Motor neuron (in vitro differentiated cells): Measurements from ENCODE around the gene UNC79. TPM values are rescaled to one million over a fixed set of nuclear protein-coding genes. Genes with fewer than 3 reads are reported as not detected.

ENCODE experiments used
- ATAC-seq, 8 experiments: fragments of 200-7000 bp; cut with Tn5 transposase; replicated peaks in 6 of 8; 2 replicates each; pipeline ENCODE4 v1.8.0; 2021; ENCODE audit warnings: mild to moderate bottlenecking in 8 of 8, moderate library complexity in 8 of 8
- H3K27ac ChIP-seq, 2 donors: fragments of 250-450 bp; sonication (Bioruptor Pico); 2 replicates each; pipeline ENCODE4 v1.9.0; 2021; ENCODE audit warnings: antibody characterized with exemption in 2 of 2, mild to moderate bottlenecking in 2 of 2, moderate library complexity in 1 of 2
- H3K4me1 ChIP-seq, 2 donors: fragments of 250-450 bp; sonication (Bioruptor Pico); replicated peaks in 1 of 2; 2 replicates each; pipeline ENCODE4 v1.6.1; 2021; ENCODE audit warnings: antibody characterized with exemption in 2 of 2, mild to moderate bottlenecking in 2 of 2, moderate library complexity in 1 of 2
- H3K4me3 ChIP-seq, 5 donors: fragments of 250-450 bp; sonication (Bioruptor Pico); 2 replicates each; pipeline ENCODE4 v1.9.0; 2021; ENCODE audit warnings: antibody characterized with exemption in 5 of 5, mild to moderate bottlenecking in 5 of 5, moderate library complexity in 4 of 5
- WGBS, 10 experiments: fragments of 450-650 bp; shearing (Covaris generic); methylation state at CpG; one replicate each; pipeline ENCODE4 v1.0.0; 2022; 5-methylcytosine and 5-hydroxymethylcytosine counted together
- in situ Hi-C, 9 experiments: fragments of 400-800 bp; cut with MboI; loops; one replicate each; pipeline ENCODE4 v1.15.0; 2021; ENCODE audit warnings: low sequenced_read_pairs in 9 of 9, low pct_unique_long_range_greater_than_20kb in 2 of 9; ENCODE audit not compliant: unreplicated experiment in 9 of 9
- total RNA-seq, 8 experiments: library from RNA; unstranded; fragments of 300-600 nt; gene quantifications; 2 replicates each; pipeline versions ENCODE4 v1.2.3 to v1.2.4, GENCODE V29; 2022

Gene UNC79
- total RNA-seq, 8 experiments from 2014 or later = 0.31 to 16.8 (median 7.2) TPM

- H3K4me1 ChIP-seq = peaks cover 10 to 20% of the 10 kb centered on the region in 2 donors
- no peak overlapping the region for H3K4me3 ChIP-seq
- no peak for ATAC-seq
- no peak overlapping the region for H3K27ac ChIP-seq
- 0 to 58% (median 27%) methylated on average over 1 to 5 of the region's 5 CpGs for WGBS, 10 experiments
- in situ Hi-C loops = no loop called here
Measured at GRCh38 chr14:93688239-93688666, 257.5 kb downstream of the UNC79 start.

GRCh38 chr14:93688820-93689219 is 258.1 kb downstream of the UNC79 start:
- H3K4me3 ChIP-seq = no peak overlapping the region
- H3K4me1 ChIP-seq = peaks cover 10 to 20% of the 10 kb centered on the region in 2 donors
- H3K27ac ChIP-seq = no peak overlapping the region
- ATAC-seq = no peak
- in situ Hi-C loops = no loop called here
- 17 to 83% (median 67%) methylated on average over 1 to 3 of the region's 4 CpGs; no CpG with 5 or more reads in 3 of the 10 experiments for WGBS, 10 experiments

GRCh38 chr14:93690146-93690545 is 259.4 kb downstream of the UNC79 start:
- Histone ChIP-seq H3K4me1 (peaks cover 9 to 14% of the 10 kb centered on the region in 2 donors), H3K4me3 (no peak overlapping the region), H3K27ac (no peak overlapping the region)
- WGBS, 10 experiments = 17 to 92% (median 77%) methylated on average over 1 to 6 of the region's 6 CpGs; no CpG with 5 or more reads in 1 of the 10 experiments
- in situ Hi-C loops = no loop called here
- ATAC-seq = no peak

GRCh38 chr14:93691042-93691780 is 260.5 kb downstream of the UNC79 start:
- Histone ChIP-seq H3K27ac (no peak overlapping the region), H3K4me3 (no peak overlapping the region), H3K4me1 (peaks cover 3 to 4% of the 10 kb centered on the region in 2 donors)
- in situ Hi-C loops = no loop called here
- WGBS, 10 experiments = 15 to 95% (median 84%) methylated on average over 1 to 8 of the region's 16 CpGs; no CpG with 5 or more reads in 2 of the 10 experiments
- ATAC-seq = no peak

GRCh38 chr14:93693914-93694313 is 263.2 kb downstream of the UNC79 start:
- H3K4me1 ChIP-seq = no peaks in the 10 kb centered on the region
- no peak overlapping the region for H3K27ac ChIP-seq
- in situ Hi-C loops = no loop called here
- WGBS, 10 experiments = 0 to 100% (median 43%) methylated on average over 1 to 5 of the region's 6 CpGs
- no peak for ATAC-seq
- H3K4me3 ChIP-seq = no peak overlapping the region

GRCh38 chr14:93700928-93701327 is 270.2 kb downstream of the UNC79 start:
- no peak for ATAC-seq
- H3K27ac ChIP-seq = no peak overlapping the region
- H3K4me3 ChIP-seq = no peak overlapping the region
- in situ Hi-C loops = no loop called here
- H3K4me1 ChIP-seq = no peaks in the 10 kb centered on the region

GRCh38 chr14:93701562-93701961 is 270.8 kb downstream of the UNC79 start:
- no peak for ATAC-seq
- Histone ChIP-seq H3K27ac (no peak overlapping the region), H3K4me3 (no peak overlapping the region), H3K4me1 (no peaks in the 10 kb centered on the region)
- in situ Hi-C loops = no loop called here
- WGBS, 10 experiments = 0 to 100% (median 91%) methylated on average over 1 to 2 of the region's 2 CpGs; no CpG with 5 or more reads in 4 of the 10 experiments

- Histone ChIP-seq H3K4me1 (no peaks in the 10 kb centered on the region), H3K4me3 (no peak overlapping the region), H3K27ac (no peak overlapping the region)
- in situ Hi-C loops = no loop called here
- ATAC-seq = no peak
- 28 to 100% (median 83%) methylated on average over 1 to 6 of the region's 6 CpGs; no CpG with 5 or more reads in 3 of the 10 experiments for WGBS, 10 experiments
Measured at GRCh38 chr14:93702946-93703345, 272.2 kb downstream of the UNC79 start.

- Histone ChIP-seq H3K4me3 (no peak overlapping the region), H3K27ac (no peak overlapping the region), H3K4me1 (no peaks in the 10 kb centered on the region)
- in situ Hi-C loops = no loop called here
- 0 to 100% (median 93%) methylated on average over 1 to 6 of the region's 6 CpGs; no CpG with 5 or more reads in 2 of the 10 experiments for WGBS, 10 experiments
- no peak for ATAC-seq
Measured at GRCh38 chr14:93703941-93704340, 273.2 kb downstream of the UNC79 start.

- WGBS, 10 experiments = 32 to 100% (median 81%) methylated on average over 1 to 12 of the region's 15 CpGs; no CpG with 5 or more reads in 2 of the 10 experiments
- no peaks in the 10 kb centered on the region for H3K4me1 ChIP-seq
- H3K4me3 ChIP-seq = no peak overlapping the region
- no peak overlapping the region for H3K27ac ChIP-seq
- no peak for ATAC-seq
- in situ Hi-C loops = no loop called here
Measured at GRCh38 chr14:93705513-93706156, 274.9 kb downstream of the UNC79 start.

GRCh38 chr14:93706360-93706955 is 275.7 kb downstream of the UNC79 start:
- WGBS, 10 experiments = 72 to 94% (median 90%) methylated on average over 3 to 11 of the region's 21 CpGs; no CpG with 5 or more reads in 4 of the 10 experiments
- Histone ChIP-seq H3K4me3 (no peak overlapping the region), H3K4me1 (no peaks in the 10 kb centered on the region), H3K27ac (no peak overlapping the region)
- in situ Hi-C loops = no loop called here
- no peak for ATAC-seq

- H3K4me3 ChIP-seq = no peak overlapping the region
- 0 to 100% (median 56%) methylated on average over 1 to 3 of the region's 3 CpGs; no CpG with 5 or more reads in 1 of the 10 experiments for WGBS, 10 experiments
- no peak overlapping the region for H3K27ac ChIP-seq
- in situ Hi-C loops = no loop called here
- no peaks in the 10 kb centered on the region for H3K4me1 ChIP-seq
- no peak for ATAC-seq
Measured at GRCh38 chr14:93707475-93707874, 276.7 kb downstream of the UNC79 start.

- Histone ChIP-seq H3K4me1 (peaks cover 0 to 3% of the 10 kb centered on the region in 2 donors), H3K4me3 (no peak overlapping the region), H3K27ac (no peak overlapping the region)
- no peak for ATAC-seq
- in situ Hi-C loops = no loop called here
- 0 to 100% (median 86%) methylated on average over 1 to 5 of the region's 6 CpGs; no CpG with 5 or more reads in 2 of the 10 experiments for WGBS, 10 experiments
Measured at GRCh38 chr14:93708311-93708734, 277.6 kb downstream of the UNC79 start.
